HEK293 (cell line): ENCODE results near the gene C1orf35.

Experiments
- AEBP2 ChIP-seq: fragments of 450-650 bp; formaldehyde crosslinking; IDR thresholded peaks from 2 replicates; pipeline ENCODE4 v1.5.1; 2016; ENCODE audit warnings: missing biosample characterization, missing genetic modification characterization, borderline replicate concordance
- GLI4 ChIP-seq: fragments of 450-650 bp; formaldehyde crosslinking; IDR thresholded peaks from 2 replicates; pipeline ENCODE4 v1.5.1; 2016; ENCODE audit warnings: missing biosample characterization, missing genetic modification characterization
- HOXD13 ChIP-seq: sonication (generic); formaldehyde crosslinking; IDR thresholded peaks from 2 replicates; pipeline ENCODE4 v1.8.0; 2022; ENCODE audit warnings: missing genetic modification reagents, borderline replicate concordance
- KLF7 ChIP-seq: fragments of 450-650 bp; formaldehyde crosslinking; IDR thresholded peaks from 2 replicates; pipeline ENCODE4 v1.5.1; 2016; ENCODE audit warnings: missing biosample characterization, missing genetic modification characterization, borderline replicate concordance
- KLF8 ChIP-seq: fragments of 450-650 bp; formaldehyde crosslinking; IDR thresholded peaks from 2 replicates; pipeline ENCODE4 v1.5.1; 2016; ENCODE audit warnings: missing biosample characterization, missing genetic modification characterization
- MYNN ChIP-seq: fragments of 450-650 bp; formaldehyde crosslinking; IDR thresholded peaks from 2 replicates; pipeline ENCODE4 v1.5.1; 2016; ENCODE audit warnings: missing biosample characterization, missing genetic modification characterization, borderline replicate concordance
- MZF1 ChIP-seq: fragments of 450-650 bp; formaldehyde crosslinking; IDR thresholded peaks from 2 replicates; pipeline ENCODE4 v1.5.1; 2017; ENCODE audit warnings: missing biosample characterization, missing genetic modification characterization, borderline replicate concordance
- TCF7L2 ChIP-seq: IDR thresholded peaks from 2 replicates; pipeline ENCODE4 v1.6.1; 2011; ENCODE audit warnings: low read depth, mild to moderate bottlenecking, inconsistent platforms, low read length, moderate library complexity, borderline replicate concordance
- ZBTB10 ChIP-seq: fragments of 450-650 bp; formaldehyde crosslinking; IDR thresholded peaks from 2 replicates; pipeline ENCODE4 v1.5.1; 2016; ENCODE audit warnings: missing biosample characterization, missing genetic modification characterization
- ZBTB17 ChIP-seq: fragments of 450-650 bp; formaldehyde crosslinking; IDR thresholded peaks from 2 replicates; pipeline ENCODE4 v1.5.1; 2016; ENCODE audit warnings: missing biosample characterization, missing genetic modification characterization
- ZBTB20 ChIP-seq: fragments of 450-650 bp; formaldehyde crosslinking; IDR thresholded peaks from 2 replicates; pipeline ENCODE4 v1.5.1; 2016; ENCODE audit warnings: missing biosample characterization, missing genetic modification characterization
- ZBTB49 ChIP-seq: fragments of 450-650 bp; formaldehyde crosslinking; IDR thresholded peaks from 2 replicates; pipeline ENCODE4 v1.5.1; 2016; ENCODE audit warnings: missing biosample characterization, missing genetic modification characterization, low read depth
- ZBTB6 ChIP-seq: fragments of 450-650 bp; formaldehyde crosslinking; IDR thresholded peaks from 2 replicates; pipeline ENCODE4 v1.5.1; 2017; ENCODE audit warnings: missing biosample characterization, missing genetic modification characterization
- ZFP3 ChIP-seq: fragments of 450-650 bp; formaldehyde crosslinking; IDR thresholded peaks from 2 replicates; pipeline ENCODE4 v1.5.1; 2016; ENCODE audit warnings: low read depth, missing biosample characterization, missing genetic modification characterization
- ZFP41 ChIP-seq: fragments of 450-650 bp; formaldehyde crosslinking; IDR thresholded peaks from 2 replicates; pipeline ENCODE4 v1.5.1; 2016; ENCODE audit warnings: missing biosample characterization, missing genetic modification characterization, borderline replicate concordance
- ZNF121 ChIP-seq: fragments of 450-650 bp; formaldehyde crosslinking; IDR thresholded peaks from 2 replicates; pipeline ENCODE4 v1.5.1; 2016; ENCODE audit warnings: missing biosample characterization, missing genetic modification characterization
- ZNF138 ChIP-seq: fragments of 450-650 bp; formaldehyde crosslinking; IDR thresholded peaks from 2 replicates; pipeline ENCODE4 v1.5.1; 2016; ENCODE audit warnings: missing biosample characterization, missing genetic modification characterization, borderline replicate concordance
- ZNF280D ChIP-seq: fragments of 450-650 bp; formaldehyde crosslinking; IDR thresholded peaks from 2 replicates; pipeline ENCODE4 v1.5.1; 2016; ENCODE audit warnings: missing biosample characterization, missing genetic modification characterization
- ZNF561 ChIP-seq: fragments of 450-650 bp; IDR thresholded peaks from 2 replicates; pipeline ENCODE4 v1.5.1; 2018; ENCODE audit warnings: missing biosample characterization, missing genetic modification characterization, borderline replicate concordance
- ZNF623 ChIP-seq: fragments of 450-650 bp; formaldehyde crosslinking; IDR thresholded peaks from 2 replicates; pipeline ENCODE4 v1.5.1; 2016; ENCODE audit warnings: missing biosample characterization, missing genetic modification characterization
- ZNF76 ChIP-seq: fragments of 450-650 bp; formaldehyde crosslinking; IDR thresholded peaks from 2 replicates; pipeline ENCODE4; 2016; ENCODE audit warnings: low read depth, missing biosample characterization, missing genetic modification characterization, borderline replicate concordance
- ZNF776 ChIP-seq: fragments of 450-650 bp; formaldehyde crosslinking; IDR thresholded peaks from 2 replicates; pipeline ENCODE4 v1.5.0; 2017; ENCODE audit warnings: missing biosample characterization, missing genetic modification characterization, borderline replicate concordance
- ZNF785 ChIP-seq: fragments of 450-650 bp; formaldehyde crosslinking; IDR thresholded peaks from 2 replicates; pipeline ENCODE4 v1.5.1; 2016; ENCODE audit warnings: missing biosample characterization, missing genetic modification characterization
- ZNF837 ChIP-seq: fragments of 450-650 bp; formaldehyde crosslinking; IDR thresholded peaks from 2 replicates; pipeline ENCODE4 v1.5.1; 2016; ENCODE audit warnings: missing biosample characterization, missing genetic modification characterization
- ZSCAN30 ChIP-seq: fragments of 450-650 bp; IDR thresholded peaks from 2 replicates; pipeline ENCODE4 v1.5.1; 2018; ENCODE audit warnings: missing biosample characterization, mild to moderate bottlenecking, missing genetic modification characterization, moderate library complexity
- ZSCAN4 ChIP-seq: fragments of 450-650 bp; formaldehyde crosslinking; IDR thresholded peaks from 2 replicates; pipeline ENCODE4 v1.5.1; 2017; ENCODE audit warnings: missing biosample characterization, missing genetic modification characterization

Gene C1orf35

GRCh38 chr1:228071839-228072657 lies 31.1 kb downstream of the C1orf35 start (continued):
- TF ChIP-seq ZBTB10 (tag by site-specific recombination), result peak; percentile 61; the same call in 1 of the 2 replicates
- TF ChIP-seq ZNF785 (tag by site-specific recombination), result 0 out of 2 replicates have a peak, but pooled peaks have one; percentile 49
- TF ChIP-seq ZNF121, result no peak
- no peak for TF ChIP-seq ZSCAN30 (tag by site-specific recombination)
- no peak for TF ChIP-seq ZNF561 (tag by site-specific recombination)
- TF ChIP-seq ZBTB20 (tag by site-specific recombination), result peak; percentile 13; the same call in 1 of the 2 replicates
- TF ChIP-seq ZBTB17 (tag by site-specific recombination), result no peak
- no peak for TF ChIP-seq ZNF76 (tag by site-specific recombination)
- TF ChIP-seq ZBTB49 (tag by site-specific recombination), result no peak
- peak; percentile 17; the same call in 1 of the 2 replicates for TF ChIP-seq MZF1 (tag by site-specific recombination)
- TF ChIP-seq ZNF776 (tag by site-specific recombination), result no peak
- no peak for TF ChIP-seq ZNF623 (tag by site-specific recombination)
- TF ChIP-seq ZSCAN4 (tag by site-specific recombination), result no peak
- no peak for TF ChIP-seq ZNF138 (tag by site-specific recombination)
- no peak for TF ChIP-seq HOXD13 (CRISPR knock-in tag)
- no peak for TF ChIP-seq ZFP41 (tag by site-specific recombination)
- peak; percentile 63; the same call in 1 of the 2 replicates for TF ChIP-seq ZNF837 (tag by site-specific recombination)
- TF ChIP-seq ZFP3 (tag by site-specific recombination), result no peak
- no peak for TF ChIP-seq ZNF280D
- TF ChIP-seq TCF7L2, result no peak
- 0 out of 2 replicates have a peak, but pooled peaks have one; percentile 17 for TF ChIP-seq AEBP2 (tag by site-specific recombination)
- TF ChIP-seq GLI4 (tag by site-specific recombination), result 0 out of 2 replicates have a peak, but pooled peaks have one; percentile 41
- no peak for TF ChIP-seq MYNN (tag by site-specific recombination)
- TF ChIP-seq KLF7 (tag by site-specific recombination), result no peak
- TF ChIP-seq KLF8, result no peak
- no peak for TF ChIP-seq ZBTB6
